Effector CD4-positive, alpha-beta T cell (primary cell): Measurements from ENCODE around the gene SLC26A8.
"Not testable (repeated sequence)": the region's sequence is repeated elsewhere in the genome, so short reads cannot be mapped to it uniquely, and the experiment has no call there.

ENCODE experiments used
- DNase-seq: peaks from one replicate; pipeline ENCODE4 v3.0.0-alpha.2; 2020

SLC26A8 gene

GRCh38 chr6:35988047-35988446, 36.4 kb downstream of the SLC26A8 start:
- not testable (repeated sequence) for DNase-seq

GRCh38 chr6:35984701-35985100, 39.7 kb downstream of the SLC26A8 start:
- no peak for DNase-seq

- DNase-seq, result no peak
These were observed 43.3 kb downstream of the SLC26A8 start for GRCh38 chr6:35980991-35981645.

GRCh38 chr6:35980126-35980525, 44.3 kb downstream of the SLC26A8 start:
- DNase-seq, result not testable (repeated sequence)

- no peak for DNase-seq
These were observed 47.1 kb downstream of the SLC26A8 start for GRCh38 chr6:35977308-35977707.

GRCh38 chr6:35973670-35974222, 50.7 kb downstream of the SLC26A8 start:
- DNase-seq, result no peak

- no peak for DNase-seq
These were observed 51.7 kb downstream of the SLC26A8 start for GRCh38 chr6:35972471-35973367.

- DNase-seq, result no peak
These were observed 54.3 kb downstream of the SLC26A8 start for GRCh38 chr6:35970181-35970580.

- no peak for DNase-seq
These were observed 54.8 kb downstream of the SLC26A8 start for GRCh38 chr6:35969646-35970045.

GRCh38 chr6:35968821-35969220, 55.6 kb downstream of the SLC26A8 start:
- no peak for DNase-seq

- DNase-seq, result no peak
These were observed 57.2 kb downstream of the SLC26A8 start for GRCh38 chr6:35967076-35967774.

GRCh38 chr6:35962779-35963560, 61.5 kb downstream of the SLC26A8 start:
- no peak for DNase-seq

GRCh38 chr6:35960187-35960586, 64.3 kb downstream of the SLC26A8 start:
- no peak for DNase-seq

- no peak for DNase-seq
These were observed 68.5 kb downstream of the SLC26A8 start for GRCh38 chr6:35955970-35956369.

GRCh38 chr6:35955521-35955920, 68.9 kb downstream of the SLC26A8 start:
- no peak for DNase-seq

- DNase-seq, result no peak
These were observed 69.4 kb downstream of the SLC26A8 start for GRCh38 chr6:35955071-35955470.

- DNase-seq, result no peak
These were observed 70.1 kb downstream of the SLC26A8 start for GRCh38 chr6:35954333-35954732.

GRCh38 chr6:35948725-35949124, 75.7 kb downstream of the SLC26A8 start:
- no peak for DNase-seq

- DNase-seq, result no peak
These were observed 78.8 kb downstream of the SLC26A8 start for GRCh38 chr6:35945650-35946025.

- no peak for DNase-seq
These were observed 81.1 kb downstream of the SLC26A8 start for GRCh38 chr6:35943390-35943789.

GRCh38 chr6:35942355-35942754, 82.1 kb downstream of the SLC26A8 start:
- no peak for DNase-seq

- DNase-seq, result not testable (repeated sequence)
These were observed 83.3 kb downstream of the SLC26A8 start for GRCh38 chr6:35941170-35941569.
